ENCODE results near the gene FAAP20. TPM values are rescaled to one million over a fixed set of nuclear protein-coding genes. Genes with fewer than 3 reads are reported as not detected.

The FAAP20 gene
- total and polyA plus RNA-seq, 2 experiments from 2014 or later = 34.5 to 122 TPM

DNA sequence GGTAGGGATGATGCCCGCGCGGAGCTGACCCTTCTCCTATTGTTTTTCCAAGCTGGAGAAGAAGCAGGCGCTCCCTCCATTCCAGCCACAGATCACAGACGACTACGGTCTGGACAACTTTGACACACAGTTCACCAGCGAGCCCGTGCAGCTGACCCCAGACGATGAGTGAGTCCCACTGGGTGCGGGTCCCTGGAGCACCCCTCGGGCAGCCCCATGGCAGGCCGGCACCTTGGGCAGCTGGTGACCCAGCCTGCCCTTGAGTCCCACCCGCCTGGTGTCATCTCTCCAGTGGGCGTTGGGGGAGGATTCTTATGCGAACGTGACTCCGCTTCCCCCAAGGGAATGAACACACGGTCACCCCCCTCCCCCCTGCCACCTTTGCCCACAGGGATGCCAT lies 10.0 kb downstream of the FAAP20 start:
- Histone ChIP-seq H3K4me3 (no peak overlapping the region), H3K27ac (no peak overlapping the region), H3K9ac (no peak overlapping the region), H3K4me2 (ENCODE audit: unreplicated experiment) (no peak overlapping the region), H3K79me2 (ENCODE audit: insufficient read depth) (no peaks in the 10 kb centered on the region), H3K36me3 (ENCODE audit: low read depth) (no peaks in the 10 kb centered on the region), H3K4me1 (ENCODE audit: insufficient read depth) (no peaks in the 10 kb centered on the region), H2AFZ (no peak overlapping the region), H4K20me1 (ENCODE audit: insufficient read depth) (no peaks in the 10 kb centered on the region), H3F3A (ENCODE audit: insufficient read depth) (no peaks in the 10 kb centered on the region), H3K9me3 (ENCODE audit: low read depth) (no peaks in the 10 kb centered on the region), H3K27me3 (replicated peaks; ENCODE audit: insufficient read depth) (no peaks in the 10 kb centered on the region), H3K9me2 (ENCODE audit: insufficient read depth) (no peaks in the 10 kb centered on the region)
- no peak for DNase-seq
- in situ Hi-C loops (cut with MboI) = loop anchor here (25.0 kb wide), 1 partner anchor 328 kb away; no protein-coding TSS in a partner anchor
- WGBS, 2 experiments (ENCODE audit: low coverage in 1 of 2, low lambda C conversion rate in 2 of 2, missing lambda C conversion rate in 2 of 2) = 88 to 90% methylated on average over 18 of the region's 18 CpGs
- TF ChIP-seq EZH2 (IDR thresholded peaks at IDR 0.05; ENCODE audit: insufficient read depth, poor library complexity, severe bottlenecking) (no peak), EZH2phosphoT487 (IDR thresholded peaks at IDR 0.05; ENCODE audit: insufficient read depth, low read depth) (no peak)

DNA sequence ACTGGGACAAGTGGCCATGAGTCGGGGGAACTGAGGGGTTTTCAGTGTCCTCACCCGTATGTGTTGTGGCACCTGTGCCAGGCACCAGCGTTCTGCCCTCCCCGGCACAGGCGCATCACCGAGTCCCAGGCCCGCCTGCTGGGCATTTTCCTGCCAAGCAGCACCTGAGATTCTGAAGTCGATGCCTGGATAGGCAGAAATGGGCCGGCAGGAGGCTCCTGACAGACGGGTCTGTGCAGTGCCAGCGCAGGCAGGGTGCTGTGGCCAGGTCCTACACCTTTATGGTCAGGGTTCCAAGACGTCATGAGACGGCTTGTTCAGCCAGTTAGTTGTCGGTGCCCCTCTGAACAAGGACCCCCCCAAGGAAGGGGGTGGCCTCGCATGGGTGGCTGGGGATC lies 10.6 kb downstream of the FAAP20 start:
- Histone ChIP-seq H3K4me1 (ENCODE audit: insufficient read depth) (no peaks in the 10 kb centered on the region), H3K79me2 (ENCODE audit: insufficient read depth) (no peaks in the 10 kb centered on the region), H3K27me3 (replicated peaks; ENCODE audit: insufficient read depth) (no peaks in the 10 kb centered on the region), H2AFZ (no peak overlapping the region), H3K9me3 (ENCODE audit: low read depth) (no peaks in the 10 kb centered on the region), H3K4me3 (no peak overlapping the region), H3K4me2 (ENCODE audit: unreplicated experiment) (no peak overlapping the region), H3F3A (ENCODE audit: insufficient read depth) (no peaks in the 10 kb centered on the region), H3K36me3 (ENCODE audit: low read depth) (no peaks in the 10 kb centered on the region), H4K20me1 (ENCODE audit: insufficient read depth) (no peaks in the 10 kb centered on the region), H3K27ac (no peak overlapping the region), H3K9ac (no peak overlapping the region), H3K9me2 (ENCODE audit: insufficient read depth) (no peaks in the 10 kb centered on the region)
- DNase-seq = no peak
- 86 to 88% methylated on average over 15 of the region's 15 CpGs for WGBS, 2 experiments (ENCODE audit: low coverage in 1 of 2, low lambda C conversion rate in 2 of 2, missing lambda C conversion rate in 2 of 2)
- in situ Hi-C loops (cut with MboI) = loop anchor here (25.0 kb wide), 1 partner anchor 328 kb away; no protein-coding TSS in a partner anchor
- no peak for TF ChIP-seq EZH2phosphoT487 (IDR thresholded peaks at IDR 0.05; ENCODE audit: insufficient read depth, low read depth)
- no peak for TF ChIP-seq EZH2 (IDR thresholded peaks at IDR 0.05; ENCODE audit: insufficient read depth, poor library complexity, severe bottlenecking)

DNA sequence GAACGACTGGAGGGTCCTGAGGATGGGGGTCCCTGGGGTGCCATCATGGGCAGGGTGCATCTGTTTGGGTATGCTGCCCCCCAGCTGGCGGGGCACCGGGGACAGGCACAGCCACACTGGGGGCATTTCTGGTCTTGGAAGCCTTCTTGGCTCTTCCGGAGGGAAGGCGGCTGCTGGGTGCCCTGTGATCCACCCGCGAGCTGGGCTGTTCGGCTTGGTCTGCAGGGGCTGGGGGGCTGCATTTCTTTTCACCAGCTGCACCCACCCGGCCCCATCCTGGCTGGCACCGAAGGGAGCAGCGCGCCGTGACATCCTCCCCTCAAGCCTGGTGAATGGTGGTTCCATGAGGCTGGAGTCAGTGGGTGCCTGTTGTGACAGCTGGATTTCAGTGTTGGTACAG lies 12.2 kb downstream of the FAAP20 start:
- H3F3A ChIP-seq (ENCODE audit: insufficient read depth) = no peaks in the 10 kb centered on the region
- no peak overlapping the region for H2AFZ ChIP-seq
- H3K4me1 ChIP-seq (ENCODE audit: insufficient read depth) = no peaks in the 10 kb centered on the region
- DNase-seq = no peak
- H3K27me3 ChIP-seq (replicated peaks; ENCODE audit: insufficient read depth) = no peaks in the 10 kb centered on the region
- H3K4me2 ChIP-seq (ENCODE audit: unreplicated experiment) = no peak overlapping the region
- H3K27ac ChIP-seq = no peak overlapping the region
- no peaks in the 10 kb centered on the region for H3K79me2 ChIP-seq (ENCODE audit: insufficient read depth)
- no peaks in the 10 kb centered on the region for H4K20me1 ChIP-seq (ENCODE audit: insufficient read depth)
- no peak overlapping the region for H3K4me3 ChIP-seq
- H3K9me3 ChIP-seq (ENCODE audit: low read depth) = no peaks in the 10 kb centered on the region
- 84 to 94% methylated on average over 10 to 13 of the region's 13 CpGs for WGBS, 2 experiments (ENCODE audit: low coverage in 1 of 2, low lambda C conversion rate in 2 of 2, missing lambda C conversion rate in 2 of 2)
- H3K9me2 ChIP-seq (ENCODE audit: insufficient read depth) = no peaks in the 10 kb centered on the region
- no peak overlapping the region for H3K9ac ChIP-seq
- in situ Hi-C loops (cut with MboI) = loop anchor here (25.0 kb wide), 1 partner anchor 330 kb away; no protein-coding TSS in a partner anchor
- TF ChIP-seq EZH2 (IDR thresholded peaks at IDR 0.05; ENCODE audit: insufficient read depth, poor library complexity, severe bottlenecking) = no peak
- no peak for TF ChIP-seq EZH2phosphoT487 (IDR thresholded peaks at IDR 0.05; ENCODE audit: insufficient read depth, low read depth)
- no peaks in the 10 kb centered on the region for H3K36me3 ChIP-seq (ENCODE audit: low read depth)

DNA sequence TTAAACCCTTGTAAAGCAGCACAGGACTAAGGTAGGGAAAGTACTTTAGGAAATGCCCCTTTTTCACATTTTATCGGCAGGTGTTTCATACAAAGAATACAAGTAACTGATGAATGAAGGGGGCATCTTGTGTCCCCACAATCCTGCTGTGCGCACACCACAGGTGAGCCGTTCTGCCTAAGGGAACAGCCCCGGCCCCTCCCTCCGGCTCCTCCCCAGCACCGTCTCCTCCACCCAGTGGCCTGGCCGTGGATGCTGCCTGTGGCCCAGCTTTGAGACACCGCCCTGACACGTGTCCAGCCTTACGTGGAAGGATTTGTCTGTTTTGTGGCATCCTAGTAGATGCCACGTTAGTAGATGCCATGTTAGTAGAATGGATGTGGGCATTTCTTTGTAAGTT lies 12.8 kb downstream of the FAAP20 start:
- no peak for DNase-seq
- no peaks in the 10 kb centered on the region for H3K9me2 ChIP-seq (ENCODE audit: insufficient read depth)
- in situ Hi-C loops (cut with MboI) = loop anchor here (25.0 kb wide), 1 partner anchor 331 kb away; no protein-coding TSS in a partner anchor
- no peak for TF ChIP-seq EZH2phosphoT487 (IDR thresholded peaks at IDR 0.05; ENCODE audit: insufficient read depth, low read depth)
- TF ChIP-seq EZH2 (IDR thresholded peaks at IDR 0.05; ENCODE audit: insufficient read depth, poor library complexity, severe bottlenecking) = no peak
- H3K4me3 ChIP-seq = no peak overlapping the region
- no peaks in the 10 kb centered on the region for H3K9me3 ChIP-seq (ENCODE audit: low read depth)
- H3K4me2 ChIP-seq (ENCODE audit: unreplicated experiment) = no peak overlapping the region
- no peaks in the 10 kb centered on the region for H3K36me3 ChIP-seq (ENCODE audit: low read depth)
- H3K9ac ChIP-seq = no peak overlapping the region
- H3F3A ChIP-seq (ENCODE audit: insufficient read depth) = no peaks in the 10 kb centered on the region
- H3K4me1 ChIP-seq (ENCODE audit: insufficient read depth) = no peaks in the 10 kb centered on the region
- H4K20me1 ChIP-seq (ENCODE audit: insufficient read depth) = no peaks in the 10 kb centered on the region
- H3K79me2 ChIP-seq (ENCODE audit: insufficient read depth) = no peaks in the 10 kb centered on the region
- 68 to 70% methylated on average over 7 to 11 of the region's 11 CpGs for WGBS, 2 experiments (ENCODE audit: low coverage in 1 of 2, low lambda C conversion rate in 2 of 2, missing lambda C conversion rate in 2 of 2)
- H2AFZ ChIP-seq = no peak overlapping the region
- no peaks in the 10 kb centered on the region for H3K27me3 ChIP-seq (replicated peaks; ENCODE audit: insufficient read depth)
- no peak overlapping the region for H3K27ac ChIP-seq

DNA sequence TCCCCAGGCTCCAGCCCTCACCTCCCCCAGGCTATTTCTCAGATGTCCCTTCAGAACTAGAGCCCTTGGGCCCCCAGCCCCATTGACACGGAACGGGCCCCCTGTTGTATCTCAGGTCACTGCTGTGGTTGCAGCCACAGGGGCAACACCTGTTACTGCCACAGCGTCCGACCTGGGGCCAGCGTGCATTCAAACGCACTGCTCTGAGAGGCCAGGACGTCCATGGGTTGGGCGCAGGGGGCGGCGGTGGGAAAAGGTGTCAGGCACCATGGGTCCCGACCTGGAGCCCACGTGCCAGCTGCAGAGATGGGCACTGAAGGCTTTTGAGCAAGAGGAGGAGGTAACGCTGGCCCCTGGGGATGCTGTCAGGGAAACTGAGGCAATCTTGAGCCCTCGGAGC lies 13.3 kb downstream of the FAAP20 start:
- Histone ChIP-seq H3K36me3 (ENCODE audit: low read depth) (no peaks in the 10 kb centered on the region), H3K4me2 (ENCODE audit: unreplicated experiment) (no peak overlapping the region), H3K79me2 (ENCODE audit: insufficient read depth) (no peaks in the 10 kb centered on the region), H3K9ac (no peak overlapping the region), H3F3A (ENCODE audit: insufficient read depth) (no peaks in the 10 kb centered on the region), H3K27ac (no peak overlapping the region), H3K9me2 (ENCODE audit: insufficient read depth) (no peaks in the 10 kb centered on the region), H3K4me1 (ENCODE audit: insufficient read depth) (no peaks in the 10 kb centered on the region), H4K20me1 (ENCODE audit: insufficient read depth) (no peaks in the 10 kb centered on the region), H2AFZ (no peak overlapping the region), H3K9me3 (ENCODE audit: low read depth) (no peaks in the 10 kb centered on the region), H3K27me3 (replicated peaks; ENCODE audit: insufficient read depth) (no peaks in the 10 kb centered on the region), H3K4me3 (no peak overlapping the region)
- TF ChIP-seq EZH2phosphoT487 (IDR thresholded peaks at IDR 0.05; ENCODE audit: insufficient read depth, low read depth) (no peak), EZH2 (IDR thresholded peaks at IDR 0.05; ENCODE audit: insufficient read depth, poor library complexity, severe bottlenecking) (no peak)
- no peak for DNase-seq
- in situ Hi-C loops (cut with MboI) = loop anchor here (25.0 kb wide), 1 partner anchor 331 kb away; no protein-coding TSS in a partner anchor
- 86 to 87% methylated on average over 14 of the region's 14 CpGs for WGBS, 2 experiments (ENCODE audit: low coverage in 1 of 2, low lambda C conversion rate in 2 of 2, missing lambda C conversion rate in 2 of 2)
